K562 (cell line): ENCODE results near the gene PARD6B. TPM values are rescaled to one million over a fixed set of nuclear protein-coding genes. Genes with fewer than 3 reads are reported as not detected.
A peak's percentile ranks its signal among the peaks of the same experiment; 100 is the strongest.

Experiments
- CHD4 ChIP-seq: fragments of 200-600 bp; sonication (generic); IDR thresholded peaks from 3 replicates; pipeline ENCODE4 v1.6.1; 2012; ENCODE audit warnings: low read depth, mild to moderate bottlenecking, mixed read lengths, low read length, inconsistent platforms; ENCODE audit not compliant: insufficient read depth, insufficient replicate concordance, poor library complexity, severe bottlenecking
- FIP1L1 ChIP-seq: fragments of 200-400 bp; formaldehyde crosslinking; IDR thresholded peaks from 2 replicates; pipeline ENCODE4 v1.6.1; 2018; ENCODE audit warnings: mild to moderate bottlenecking, low read depth, low read length; ENCODE audit not compliant: poor library complexity, severe bottlenecking
- MAFG ChIP-seq: fragments of 450-650 bp; conservative IDR thresholded peaks from 2 replicates; pipeline ENCODE4 v1.6.1; 2016; ENCODE audit warnings: missing genetic modification characterization, missing compliant biosample characterization
- POLR2A ChIP-seq: fragments of 450-650 bp; conservative IDR thresholded peaks from 2 replicates; pipeline ENCODE4 v1.6.1; 2016
- SETDB1 ChIP-seq: IDR thresholded peaks from one replicate; pipeline ENCODE4 v1.6.1; 2012; ENCODE audit warnings: low read length, control low read depth, inconsistent platforms
- SMAD1 ChIP-seq: fragments of 150-350 bp; IDR thresholded peaks from 2 replicates; pipeline ENCODE4 v1.6.1; 2014; ENCODE audit warnings: low read length, low read depth; ENCODE audit not compliant: partially characterized antibody
- SRSF3 ChIP-seq: fragments of 200-400 bp; formaldehyde crosslinking; IDR thresholded peaks from 2 replicates; pipeline ENCODE4 v1.6.1; 2016; ENCODE audit warnings: mild to moderate bottlenecking, low read length, moderate library complexity; ENCODE audit not compliant: insufficient read depth
- U2AF2 ChIP-seq: fragments of 200-400 bp; formaldehyde crosslinking; optimal IDR thresholded peaks from 2 replicates; pipeline ENCODE3; 2017; ENCODE audit warnings: low read depth, mild to moderate bottlenecking, low read length
- ZFP30 ChIP-seq: fragments of 250-450 bp; sonication (Bioruptor Pico); IDR thresholded peaks from 2 replicates; pipeline ENCODE4 v1.8.0; 2022; ENCODE audit warnings: moderate library complexity, mild to moderate bottlenecking, inconsistent platforms, borderline replicate concordance
- ZFPM2 ChIP-seq: fragments of 250-450 bp; sonication (Bioruptor Pico); IDR thresholded peaks from 2 replicates; pipeline ENCODE4 v1.5.1; 2022; ENCODE audit warnings: mild to moderate bottlenecking
- ZNF239 ChIP-seq: fragments of 250-450 bp; sonication (Bioruptor Pico); IDR thresholded peaks from 2 replicates; pipeline ENCODE4 v1.4.0; 2020; ENCODE audit warnings: mild to moderate bottlenecking
- ZNF282 ChIP-seq: sonication (generic); formaldehyde crosslinking; IDR thresholded peaks from 2 replicates; pipeline ENCODE4 v1.8.1; 2023; ENCODE audit warnings: missing genetic modification reagents
- ZNF551 ChIP-seq: fragments of 250-450 bp; sonication (Bioruptor Pico); IDR thresholded peaks from 2 replicates; pipeline ENCODE4 v1.5.0; 2021; ENCODE audit warnings: mild to moderate bottlenecking, moderate library complexity
- polyA plus RNA-seq, 8 experiments: library from polyadenylated mRNA; depleted of rRNA in 4 of 8; stranded (reverse) in 5 of 8; unstranded in 3 of 8; fragments of >200 nt; fragmentation: Nextera tagmentation in 2 of 8; fragmentation: Illumina TruSeq in 1 of 8; extraction: Ambion mirVana in 2 of 8; extraction: Trizol in 1 of 8; gene quantifications; 2 replicates each; pipeline versions ENCODE4 v1.2.1 to v1.2.3, GENCODE V29; 2011 to 2014; ENCODE audit warnings: inconsistent platforms in 1 of 8, missing spikeins in 1 of 8
- total RNA-seq, 7 experiments: library from RNA; depleted of rRNA in 6 of 7; stranded (reverse); fragments of >200 nt in 6 of 7; fragmentation: Illumina TruSeq in 2 of 7; extraction: Trizol in 2 of 7; gene quantifications; 2 replicates each; pipeline versions ENCODE4 v1.2.1 to v1.2.3, GENCODE V29; 2011 to 2021; ENCODE audit warnings: low replicate concordance in 1 of 7
- TF ChIP-seq, protein P1 (sequence below), 2 experiments: fragments of 450-650 bp; IDR thresholded peaks; 2 replicates each; pipeline ENCODE4 v1.6.1; 2018; ENCODE audit warnings: mild to moderate bottlenecking in 2 of 2, low read depth in 1 of 2; ENCODE audit not compliant: partially characterized antibody in 2 of 2
- TF ChIP-seq, protein P2 (sequence below): IDR thresholded peaks from 2 replicates; pipeline ENCODE4 v1.6.1; 2016; ENCODE audit warnings: missing genetic modification characterization, missing compliant biosample characterization
- TF ChIP-seq, protein P3 (sequence below): fragments of 200-800 bp; sonication (Bioruptor generic); IDR thresholded peaks from 2 replicates; pipeline ENCODE4 v1.6.1; 2017; ENCODE audit warnings: missing genetic modification characterization, missing compliant biosample characterization
- TF ChIP-seq, protein P4 (sequence below): IDR thresholded peaks from 3 replicates; pipeline ENCODE4 v1.6.1; 2011; ENCODE audit warnings: borderline replicate concordance, mild to moderate bottlenecking; ENCODE audit not compliant: insufficient read length, insufficient read depth

PARD6B gene
- total and polyA plus RNA-seq, 9 of the 15 experiments (the other 6 are each of a cell fraction or from before 2014, with no cell fraction given), result 1.7 to 12.3 (median 5.5) TPM

DNA sequence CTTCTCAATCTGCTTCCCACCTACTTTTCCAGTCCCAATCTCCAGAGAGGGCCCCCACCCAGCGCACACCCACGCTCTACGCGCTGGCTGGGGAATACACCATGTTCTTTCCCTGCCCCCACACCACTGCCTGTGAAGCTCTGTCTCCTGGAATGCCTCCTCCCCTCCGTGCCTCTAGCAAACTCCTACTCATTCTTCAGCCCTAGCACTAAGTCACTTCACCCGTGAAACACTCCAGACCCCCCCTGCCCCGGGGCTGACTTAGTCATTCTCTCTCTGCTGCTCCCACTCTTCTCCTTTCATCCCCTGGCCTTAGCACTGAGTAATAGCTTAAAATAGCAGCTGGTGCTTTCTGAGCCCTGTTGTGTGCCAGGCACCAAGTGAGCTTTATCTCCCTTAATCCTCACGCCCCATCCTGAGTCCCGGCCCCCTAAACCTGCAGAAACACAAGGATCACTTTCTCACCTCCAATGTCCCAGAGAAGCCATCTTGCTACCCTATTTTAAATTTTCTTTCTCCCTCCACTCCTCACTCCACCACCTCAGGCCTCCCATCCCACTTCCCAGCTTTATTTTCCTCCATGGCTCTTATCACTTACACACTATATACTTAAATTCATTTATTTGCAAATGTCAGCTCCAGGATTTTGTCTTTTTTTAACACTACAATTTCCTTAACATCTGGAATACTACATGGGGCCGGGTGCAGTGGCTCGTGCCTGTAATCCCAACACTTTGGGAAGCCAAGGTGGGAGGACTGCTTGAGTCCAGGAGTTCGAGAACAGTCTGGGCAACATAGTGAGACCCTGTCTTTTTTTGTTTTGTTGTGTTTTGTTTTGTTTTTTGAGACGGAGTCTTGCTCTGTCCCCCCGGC, 6.3 kb upstream of the PARD6B start (continued):
- TF ChIP-seq, protein P1, sequence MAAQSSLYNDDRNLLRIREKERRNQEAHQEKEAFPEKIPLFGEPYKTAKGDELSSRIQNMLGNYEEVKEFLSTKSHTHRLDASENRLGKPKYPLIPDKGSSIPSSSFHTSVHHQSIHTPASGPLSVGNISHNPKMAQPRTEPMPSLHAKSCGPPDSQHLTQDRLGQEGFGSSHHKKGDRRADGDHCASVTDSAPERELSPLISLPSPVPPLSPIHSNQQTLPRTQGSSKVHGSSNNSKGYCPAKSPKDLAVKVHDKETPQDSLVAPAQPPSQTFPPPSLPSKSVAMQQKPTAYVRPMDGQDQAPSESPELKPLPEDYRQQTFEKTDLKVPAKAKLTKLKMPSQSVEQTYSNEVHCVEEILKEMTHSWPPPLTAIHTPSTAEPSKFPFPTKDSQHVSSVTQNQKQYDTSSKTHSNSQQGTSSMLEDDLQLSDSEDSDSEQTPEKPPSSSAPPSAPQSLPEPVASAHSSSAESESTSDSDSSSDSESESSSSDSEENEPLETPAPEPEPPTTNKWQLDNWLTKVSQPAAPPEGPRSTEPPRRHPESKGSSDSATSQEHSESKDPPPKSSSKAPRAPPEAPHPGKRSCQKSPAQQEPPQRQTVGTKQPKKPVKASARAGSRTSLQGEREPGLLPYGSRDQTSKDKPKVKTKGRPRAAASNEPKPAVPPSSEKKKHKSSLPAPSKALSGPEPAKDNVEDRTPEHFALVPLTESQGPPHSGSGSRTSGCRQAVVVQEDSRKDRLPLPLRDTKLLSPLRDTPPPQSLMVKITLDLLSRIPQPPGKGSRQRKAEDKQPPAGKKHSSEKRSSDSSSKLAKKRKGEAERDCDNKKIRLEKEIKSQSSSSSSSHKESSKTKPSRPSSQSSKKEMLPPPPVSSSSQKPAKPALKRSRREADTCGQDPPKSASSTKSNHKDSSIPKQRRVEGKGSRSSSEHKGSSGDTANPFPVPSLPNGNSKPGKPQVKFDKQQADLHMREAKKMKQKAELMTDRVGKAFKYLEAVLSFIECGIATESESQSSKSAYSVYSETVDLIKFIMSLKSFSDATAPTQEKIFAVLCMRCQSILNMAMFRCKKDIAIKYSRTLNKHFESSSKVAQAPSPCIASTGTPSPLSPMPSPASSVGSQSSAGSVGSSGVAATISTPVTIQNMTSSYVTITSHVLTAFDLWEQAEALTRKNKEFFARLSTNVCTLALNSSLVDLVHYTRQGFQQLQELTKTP (IDR thresholded peaks at IDR 0.05; ENCODE audit: low read depth in 1 of 2, partially characterized antibody in 2 of 2), result no peak
- TF ChIP-seq ZNF551 (CRISPR knock-in tag), result no peak
- TF ChIP-seq U2AF2, result no peak
- TF ChIP-seq ZNF239 (CRISPR knock-in tag), result no peak
- TF ChIP-seq SETDB1, result no peak
- TF ChIP-seq, protein P2, sequence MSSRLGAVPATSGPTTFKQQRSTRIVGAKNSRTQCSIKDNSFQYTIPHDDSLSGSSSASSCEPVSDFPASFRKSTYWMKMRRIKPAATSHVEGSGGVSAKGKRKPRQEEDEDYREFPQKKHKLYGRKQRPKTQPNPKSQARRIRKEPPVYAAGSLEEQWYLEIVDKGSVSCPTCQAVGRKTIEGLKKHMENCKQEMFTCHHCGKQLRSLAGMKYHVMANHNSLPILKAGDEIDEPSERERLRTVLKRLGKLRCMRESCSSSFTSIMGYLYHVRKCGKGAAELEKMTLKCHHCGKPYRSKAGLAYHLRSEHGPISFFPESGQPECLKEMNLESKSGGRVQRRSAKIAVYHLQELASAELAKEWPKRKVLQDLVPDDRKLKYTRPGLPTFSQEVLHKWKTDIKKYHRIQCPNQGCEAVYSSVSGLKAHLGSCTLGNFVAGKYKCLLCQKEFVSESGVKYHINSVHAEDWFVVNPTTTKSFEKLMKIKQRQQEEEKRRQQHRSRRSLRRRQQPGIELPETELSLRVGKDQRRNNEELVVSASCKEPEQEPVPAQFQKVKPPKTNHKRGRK (tag), result no peak
- TF ChIP-seq CHD4, result no peak
- no peak for TF ChIP-seq SRSF3
- TF ChIP-seq SMAD1, result no peak
- no peak for TF ChIP-seq ZNF282
- no peak for TF ChIP-seq ZFP30 (CRISPR knock-in tag)
- peak; percentile 59; the same call in 1 of the 2 replicates for TF ChIP-seq POLR2A
- TF ChIP-seq ZFPM2 (CRISPR knock-in tag), result no peak
- TF ChIP-seq FIP1L1, result no peak
- no peak; the same call in 1 of the 2 replicates for TF ChIP-seq MAFG (tag)
- TF ChIP-seq, protein P3, sequence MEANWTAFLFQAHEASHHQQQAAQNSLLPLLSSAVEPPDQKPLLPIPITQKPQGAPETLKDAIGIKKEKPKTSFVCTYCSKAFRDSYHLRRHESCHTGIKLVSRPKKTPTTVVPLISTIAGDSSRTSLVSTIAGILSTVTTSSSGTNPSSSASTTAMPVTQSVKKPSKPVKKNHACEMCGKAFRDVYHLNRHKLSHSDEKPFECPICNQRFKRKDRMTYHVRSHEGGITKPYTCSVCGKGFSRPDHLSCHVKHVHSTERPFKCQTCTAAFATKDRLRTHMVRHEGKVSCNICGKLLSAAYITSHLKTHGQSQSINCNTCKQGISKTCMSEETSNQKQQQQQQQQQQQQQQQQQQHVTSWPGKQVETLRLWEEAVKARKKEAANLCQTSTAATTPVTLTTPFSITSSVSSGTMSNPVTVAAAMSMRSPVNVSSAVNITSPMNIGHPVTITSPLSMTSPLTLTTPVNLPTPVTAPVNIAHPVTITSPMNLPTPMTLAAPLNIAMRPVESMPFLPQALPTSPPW, result peak; percentile 98
- TF ChIP-seq, protein P4, sequence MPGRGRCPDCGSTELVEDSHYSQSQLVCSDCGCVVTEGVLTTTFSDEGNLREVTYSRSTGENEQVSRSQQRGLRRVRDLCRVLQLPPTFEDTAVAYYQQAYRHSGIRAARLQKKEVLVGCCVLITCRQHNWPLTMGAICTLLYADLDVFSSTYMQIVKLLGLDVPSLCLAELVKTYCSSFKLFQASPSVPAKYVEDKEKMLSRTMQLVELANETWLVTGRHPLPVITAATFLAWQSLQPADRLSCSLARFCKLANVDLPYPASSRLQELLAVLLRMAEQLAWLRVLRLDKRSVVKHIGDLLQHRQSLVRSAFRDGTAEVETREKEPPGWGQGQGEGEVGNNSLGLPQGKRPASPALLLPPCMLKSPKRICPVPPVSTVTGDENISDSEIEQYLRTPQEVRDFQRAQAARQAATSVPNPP, result no peak
